HG03064 (cell line): ENCODE data around the gene ALX4.

ENCODE experiments used
- ATAC-seq: cut with Tn5 transposase; IDR thresholded peaks from one replicate; pipeline ENCODE4 v1.9.1; 2021; ENCODE audit warnings: low read depth; ENCODE audit not compliant: unreplicated experiment

ALX4 gene

GRCh38 chr11:44269369-44270351 lies 40.3 kb downstream of the ALX4 start:
- no peak for ATAC-seq

GRCh38 chr11:44268614-44269080 lies 41.3 kb downstream of the ALX4 start:
- no peak for ATAC-seq

- no peak for ATAC-seq
These were observed 42.0 kb downstream of the ALX4 start for GRCh38 chr11:44267750-44268613.

GRCh38 chr11:44267006-44267749 lies 42.8 kb downstream of the ALX4 start:
- no peak for ATAC-seq

- no peak for ATAC-seq
These were observed 43.7 kb downstream of the ALX4 start for GRCh38 chr11:44266056-44266780.

GRCh38 chr11:44264761-44265160 lies 45.2 kb downstream of the ALX4 start:
- ATAC-seq: no peak

GRCh38 chr11:44264438-44264749 lies 45.5 kb downstream of the ALX4 start:
- no peak for ATAC-seq

GRCh38 chr11:44263738-44264437 lies 46.1 kb downstream of the ALX4 start:
- ATAC-seq: no peak

GRCh38 chr11:44261800-44262591 lies 47.9 kb downstream of the ALX4 start:
- no peak for ATAC-seq

GRCh38 chr11:44260081-44260480 lies 49.9 kb downstream of the ALX4 start:
- no peak for ATAC-seq

GRCh38 chr11:44258839-44259420 lies 51.0 kb downstream of the ALX4 start:
- no peak for ATAC-seq

GRCh38 chr11:44258190-44258489 lies 51.8 kb downstream of the ALX4 start:
- ATAC-seq: no peak

GRCh38 chr11:44257338-44258189 lies 52.4 kb downstream of the ALX4 start:
- ATAC-seq: no peak

- no peak for ATAC-seq
These were observed 53.2 kb downstream of the ALX4 start for GRCh38 chr11:44256673-44257291.

- no peak for ATAC-seq
These were observed 54.4 kb downstream of the ALX4 start for GRCh38 chr11:44255406-44256071.

GRCh38 chr11:44252999-44253602 lies 56.8 kb downstream of the ALX4 start:
- ATAC-seq: no peak
